NCI-H345 (cell line): ENCODE measurements around the gene DIAPH3.

ENCODE experiments used
- DNase-seq: peaks from one replicate; lab custom pipeline; 2025; lab: John Stamatoyannopoulos, UW

The DIAPH3 gene

DNA sequence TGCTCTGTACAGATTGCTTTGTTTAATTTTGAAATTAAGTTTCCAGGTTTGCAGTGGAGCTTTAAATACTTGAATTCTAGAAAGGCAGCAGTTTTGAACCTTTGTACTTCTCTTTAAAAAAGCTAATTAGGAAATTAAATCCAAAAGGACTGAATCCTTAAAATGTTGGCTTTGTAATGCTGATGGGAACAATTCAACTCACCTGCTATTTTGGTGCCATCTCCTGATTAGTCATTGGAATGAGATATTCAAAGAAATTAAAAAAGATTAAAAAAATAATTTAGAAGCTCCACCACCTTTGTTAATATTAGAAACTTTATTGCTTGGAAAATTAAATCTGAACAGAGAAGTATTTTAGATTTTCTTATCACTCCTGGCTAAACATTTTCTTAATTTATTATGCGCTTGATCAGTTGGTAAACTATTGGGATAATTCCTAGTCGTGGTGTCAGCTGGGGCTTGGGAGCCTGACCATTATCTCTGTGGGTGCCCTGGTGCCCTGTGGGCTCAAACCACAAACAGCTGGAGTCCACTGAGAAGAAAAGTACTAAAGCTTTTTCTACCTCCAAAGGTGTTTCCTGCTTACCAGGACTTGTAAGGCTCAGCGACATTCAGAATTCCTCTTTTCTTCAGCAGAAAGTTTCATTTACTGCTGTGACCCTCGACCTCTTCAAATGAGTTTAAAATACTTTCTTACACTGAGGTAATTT lies 540.4 kb downstream of the DIAPH3 start:
- no peak for DNase-seq

DNA sequence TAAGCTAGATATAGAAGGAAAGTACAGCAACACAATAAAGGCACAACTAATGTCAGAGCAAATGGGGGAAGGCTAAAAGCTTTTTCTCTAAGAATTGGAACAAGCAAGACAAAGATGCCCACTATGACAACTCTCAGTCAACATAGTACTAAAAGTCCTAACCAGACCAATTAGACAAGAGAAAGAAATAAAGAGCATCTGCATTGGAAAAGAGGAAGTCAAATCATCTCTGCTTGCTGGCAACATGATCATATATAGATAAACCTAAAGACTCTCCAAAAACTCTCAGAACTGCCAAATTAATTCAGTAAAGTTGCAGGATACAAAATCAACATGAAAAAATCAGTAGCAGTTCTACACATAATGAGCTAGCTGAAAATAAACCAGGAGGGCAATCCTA lies 542.0 kb downstream of the DIAPH3 start:
- no peak for DNase-seq
